Fibroblast of lung (primary cell): ENCODE measurements around the gene UBR4.

Source experiments
- EZH2 ChIP-seq: IDR thresholded peaks from 2 replicates; pipeline ENCODE4 v1.5.1; 2012; ENCODE audit warnings: low read length, control low read depth, mild to moderate bottlenecking; ENCODE audit errors: missing control alignments
- TF ChIP-seq, protein P1 (sequence below), 2 donors: IDR thresholded peaks in 1 of 2; conservative IDR thresholded peaks in 1 of 2; 1 replicate in 1 of 2; 2 replicates in 1 of 2; pipeline ENCODE4 v1.5.1; 2011 to 2012; ENCODE audit warnings: low read length in 2 of 2, control low read depth in 1 of 2, inconsistent platforms in 1 of 2, low read depth in 1 of 2, mild to moderate bottlenecking in 1 of 2

DNA sequence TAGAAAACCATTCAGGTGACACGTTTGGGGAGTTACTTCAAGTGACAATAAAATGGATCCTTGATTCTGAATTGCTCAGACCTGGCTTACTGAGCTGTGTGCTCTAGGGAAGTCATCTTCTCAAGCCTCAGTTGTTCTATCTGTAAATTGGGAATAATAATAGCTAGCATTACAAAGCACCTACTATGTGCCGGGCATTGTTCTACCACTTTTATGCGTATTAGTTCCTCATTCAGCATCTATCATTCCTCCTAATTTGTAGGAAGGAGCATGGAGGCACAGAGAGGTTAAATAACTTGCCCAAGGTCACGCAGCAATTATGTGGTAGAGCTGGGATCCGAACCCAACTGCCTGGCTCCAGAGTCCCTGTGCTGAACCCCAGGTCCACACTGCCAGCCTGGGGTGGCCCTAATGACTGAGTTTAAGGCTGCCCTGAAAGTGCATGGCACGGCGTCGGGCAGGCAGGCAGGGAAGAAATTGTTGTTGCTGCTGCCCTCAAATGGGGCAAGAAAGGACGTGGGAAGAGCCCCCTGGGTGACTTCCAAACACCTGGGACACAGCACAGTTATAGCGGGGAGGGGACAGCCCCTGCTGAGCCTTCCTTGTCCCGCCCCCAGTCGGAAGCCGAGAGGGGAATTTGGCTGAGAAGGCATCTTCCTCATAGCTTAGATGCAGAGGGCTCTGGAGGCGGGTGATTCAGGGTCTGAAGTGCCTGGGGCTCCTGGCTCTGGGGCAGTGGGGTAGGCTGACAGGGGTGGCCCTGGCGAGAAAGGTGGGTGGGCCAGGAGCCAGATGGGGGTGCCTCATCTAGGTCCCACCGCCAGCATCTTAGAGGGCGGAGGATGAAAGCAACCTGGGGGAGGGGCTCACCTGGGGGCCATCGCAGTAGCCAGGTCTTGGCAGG, 167.1 kb downstream of the UBR4 start:
- TF ChIP-seq EZH2: no peak
- TF ChIP-seq, protein P1, sequence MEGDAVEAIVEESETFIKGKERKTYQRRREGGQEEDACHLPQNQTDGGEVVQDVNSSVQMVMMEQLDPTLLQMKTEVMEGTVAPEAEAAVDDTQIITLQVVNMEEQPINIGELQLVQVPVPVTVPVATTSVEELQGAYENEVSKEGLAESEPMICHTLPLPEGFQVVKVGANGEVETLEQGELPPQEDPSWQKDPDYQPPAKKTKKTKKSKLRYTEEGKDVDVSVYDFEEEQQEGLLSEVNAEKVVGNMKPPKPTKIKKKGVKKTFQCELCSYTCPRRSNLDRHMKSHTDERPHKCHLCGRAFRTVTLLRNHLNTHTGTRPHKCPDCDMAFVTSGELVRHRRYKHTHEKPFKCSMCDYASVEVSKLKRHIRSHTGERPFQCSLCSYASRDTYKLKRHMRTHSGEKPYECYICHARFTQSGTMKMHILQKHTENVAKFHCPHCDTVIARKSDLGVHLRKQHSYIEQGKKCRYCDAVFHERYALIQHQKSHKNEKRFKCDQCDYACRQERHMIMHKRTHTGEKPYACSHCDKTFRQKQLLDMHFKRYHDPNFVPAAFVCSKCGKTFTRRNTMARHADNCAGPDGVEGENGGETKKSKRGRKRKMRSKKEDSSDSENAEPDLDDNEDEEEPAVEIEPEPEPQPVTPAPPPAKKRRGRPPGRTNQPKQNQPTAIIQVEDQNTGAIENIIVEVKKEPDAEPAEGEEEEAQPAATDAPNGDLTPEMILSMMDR (conservative IDR thresholded peaks at IDR 0.05 in 1 of 2, IDR thresholded peaks at IDR 0.05 in 1 of 2; ENCODE audit: low read depth in 1 of 2, low read length in 2 of 2): no peak
